NCI-H526 treated with DMSO at 0.1 percent for 48 hours (cell line): ENCODE measurements around the gene PLA2G2E.

Experiments
- DNase-seq: peaks from one replicate; lab custom pipeline; 2025; lab: John Stamatoyannopoulos, UW

The PLA2G2E gene, protein sequence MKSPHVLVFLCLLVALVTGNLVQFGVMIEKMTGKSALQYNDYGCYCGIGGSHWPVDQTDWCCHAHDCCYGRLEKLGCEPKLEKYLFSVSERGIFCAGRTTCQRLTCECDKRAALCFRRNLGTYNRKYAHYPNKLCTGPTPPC

GRCh38 chr1:19923137-19923952, at the start of gene PLA2G2E:
PLA2G2E (minus strand) TSS chr1:19923617; CDS start chr1:19923559, 58 bp downstream.
- no peak for DNase-seq

DNA sequence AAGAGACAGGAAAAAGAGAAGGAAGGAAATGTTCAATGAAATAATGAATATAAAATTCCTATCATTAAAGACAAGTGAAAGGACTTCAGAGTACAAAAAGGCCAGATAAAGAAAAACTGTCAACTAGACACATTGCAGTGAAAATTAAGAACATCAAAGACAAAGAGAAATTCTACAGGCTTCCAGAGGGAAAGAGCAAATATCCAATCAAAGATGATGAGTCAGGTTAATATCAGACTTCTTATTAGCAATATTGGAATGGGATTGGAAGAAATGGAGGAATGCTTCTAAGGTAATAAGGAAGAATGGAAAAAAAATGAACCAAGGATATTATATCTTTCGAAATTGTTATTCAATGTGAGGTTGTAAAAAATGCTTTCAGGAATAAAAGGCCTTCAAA, 48.2 kb upstream of the PLA2G2E start:
- no peak for DNase-seq

GRCh38 chr1:19969898-19970660, 46.7 kb upstream of the PLA2G2E start:
- no peak for DNase-seq

DNA sequence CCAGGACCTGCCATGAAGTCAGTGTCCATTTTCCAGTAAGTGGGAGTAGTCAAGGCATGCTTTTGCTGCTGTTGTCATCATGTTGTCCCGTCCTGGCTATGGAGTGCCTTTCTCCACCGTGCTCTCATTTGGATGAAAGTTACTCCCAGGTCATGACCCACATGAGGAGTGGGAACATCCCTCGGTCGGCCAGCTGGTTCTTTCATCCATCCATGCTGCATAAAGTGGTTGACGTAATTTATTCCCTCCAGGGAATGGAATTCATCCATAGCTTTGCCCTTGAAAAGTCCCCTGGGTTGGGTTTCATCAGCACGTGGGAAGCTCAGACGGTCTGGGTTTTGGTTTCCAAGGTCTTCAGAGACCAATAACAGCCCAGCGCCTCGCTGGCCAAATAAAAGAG, 44.4 kb upstream of the PLA2G2E start:
- DNase-seq = no peak

- DNase-seq = no peak
These were observed 41.1 kb upstream of the PLA2G2E start for GRCh38 chr1:19964542-19964941.

DNA sequence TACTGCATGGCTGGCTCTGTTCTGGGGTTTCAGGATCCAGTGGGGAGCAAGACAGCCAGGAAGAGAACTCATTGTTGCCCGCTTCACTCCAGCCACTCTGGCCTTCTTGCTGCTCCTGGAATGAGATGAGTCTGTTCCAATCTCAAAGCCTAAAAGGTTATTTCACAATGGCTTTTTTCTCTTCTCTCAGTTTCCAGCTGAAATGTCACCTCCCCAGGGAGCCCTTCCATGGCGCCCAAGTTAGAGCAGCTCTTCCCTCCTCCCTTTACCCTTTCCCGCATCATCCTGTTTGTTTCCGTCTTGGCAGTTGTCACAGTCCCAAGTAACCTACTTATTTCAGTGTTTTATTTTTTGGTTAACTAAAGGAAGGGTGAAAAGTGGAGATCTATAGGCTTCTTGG, 40.2 kb upstream of the PLA2G2E start:
- DNase-seq = no peak

GRCh38 chr1:19960591-19960990, 37.2 kb upstream of the PLA2G2E start:
- peak; percentile 59 for DNase-seq

- DNase-seq = no peak
These were observed 34.4 kb upstream of the PLA2G2E start for GRCh38 chr1:19957779-19958178.

- DNase-seq = no peak
These were observed 32.2 kb upstream of the PLA2G2E start for GRCh38 chr1:19955534-19956170.

DNA sequence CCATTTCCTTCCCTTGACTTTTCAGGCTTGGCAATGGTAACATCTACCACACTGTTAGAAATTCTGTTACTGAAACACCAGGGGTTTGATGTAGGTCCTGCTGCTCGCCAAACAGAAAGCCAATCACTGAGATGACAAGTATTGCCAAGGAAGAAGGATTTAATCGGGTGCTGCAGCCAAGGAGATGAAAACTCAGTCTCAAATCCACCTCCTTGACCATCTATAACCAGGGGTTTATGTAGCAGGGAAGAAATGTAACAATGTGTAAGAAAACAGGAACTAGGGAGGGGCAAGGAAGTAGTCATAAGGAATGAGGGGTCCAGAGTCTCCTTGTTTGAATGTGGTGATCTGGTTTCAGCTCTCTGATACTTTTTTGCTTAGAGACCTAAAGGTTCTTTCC, 30.6 kb upstream of the PLA2G2E start:
- no peak for DNase-seq

- no peak for DNase-seq
These were observed 25.6 kb upstream of the PLA2G2E start for GRCh38 chr1:19949016-19949415.

DNA sequence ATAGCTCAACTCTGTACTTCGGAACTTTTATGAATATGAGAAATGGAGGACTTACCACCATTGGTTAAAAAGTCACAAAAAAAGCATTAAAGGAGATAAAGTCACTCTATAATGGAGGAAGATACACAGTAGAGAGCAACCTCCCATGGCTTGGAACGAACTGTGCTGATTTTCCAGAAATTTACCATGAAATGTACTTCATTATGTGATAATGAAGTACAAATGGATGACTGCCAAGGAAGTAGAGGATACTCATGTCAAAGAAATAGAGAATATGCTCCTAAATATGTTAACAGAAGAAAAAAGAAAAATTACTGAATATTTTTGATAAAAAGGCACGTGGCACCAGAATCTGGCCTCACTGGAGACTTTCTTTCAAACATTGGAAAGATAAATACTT, 23.6 kb upstream of the PLA2G2E start:
- no peak for DNase-seq

DNA sequence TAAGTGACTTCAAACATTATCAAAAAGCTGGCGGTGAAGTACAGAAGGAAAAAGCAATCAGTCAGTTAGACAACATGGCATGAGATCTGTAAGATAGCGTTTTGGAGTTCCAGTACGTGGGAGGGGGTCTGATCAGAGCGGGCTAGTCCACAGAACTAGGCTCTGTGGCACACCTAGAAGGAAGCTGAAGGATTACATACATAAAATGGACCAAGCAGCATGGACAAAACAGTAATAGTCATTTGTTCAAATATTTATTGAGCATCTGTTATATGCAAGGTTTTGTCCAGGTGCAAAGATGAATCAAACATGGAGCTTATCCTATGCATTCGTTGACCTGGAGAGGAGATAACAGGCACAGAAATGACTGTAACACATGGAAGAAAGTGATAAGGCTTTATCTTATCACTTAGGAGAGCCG, 22.9 kb upstream of the PLA2G2E start:
- no peak for DNase-seq

DNA sequence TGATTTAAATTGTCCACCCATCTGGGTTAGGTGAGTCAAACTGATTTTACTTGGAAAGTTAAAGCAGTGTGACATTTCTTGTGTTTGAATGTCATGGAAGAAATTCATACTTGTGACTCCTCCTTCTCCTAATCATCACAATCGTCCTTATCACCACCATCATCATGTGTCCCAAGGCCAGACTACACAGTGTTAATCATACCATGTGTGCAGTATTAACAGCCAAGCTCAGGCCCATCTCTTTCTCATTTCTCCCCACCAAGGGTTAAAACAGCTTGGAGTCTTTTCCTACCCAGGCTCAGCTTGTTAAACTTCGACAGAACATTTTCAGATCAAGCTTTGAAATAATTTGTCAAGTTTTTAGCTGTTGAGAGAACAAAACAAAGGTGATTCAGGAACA, 22.5 kb upstream of the PLA2G2E start:
- DNase-seq = no peak

GRCh38 chr1:19942657-19943056, 19.2 kb upstream of the PLA2G2E start:
- DNase-seq = no peak

DNA sequence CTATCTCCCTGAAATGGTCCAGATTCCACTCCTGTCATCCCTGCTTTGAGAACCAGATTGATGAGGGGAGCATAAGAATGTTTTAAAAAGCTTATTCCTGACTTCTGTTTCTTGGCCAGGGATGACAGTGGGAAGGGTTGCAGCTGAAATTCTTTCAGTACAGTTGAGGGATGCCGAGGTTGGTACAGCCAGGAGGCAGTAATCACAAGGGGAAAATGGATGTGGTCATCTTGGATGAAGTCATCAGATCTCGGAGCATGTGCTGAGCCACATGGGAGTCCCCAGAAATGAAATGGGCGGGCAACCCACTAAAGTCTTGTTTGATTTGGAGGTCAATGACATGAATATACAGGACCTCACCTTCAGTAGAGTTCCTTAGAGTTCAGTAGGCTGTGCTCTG, 18.7 kb upstream of the PLA2G2E start:
- no peak for DNase-seq

- no peak for DNase-seq
These were observed 17.8 kb upstream of the PLA2G2E start for GRCh38 chr1:19941206-19941568.

DNA sequence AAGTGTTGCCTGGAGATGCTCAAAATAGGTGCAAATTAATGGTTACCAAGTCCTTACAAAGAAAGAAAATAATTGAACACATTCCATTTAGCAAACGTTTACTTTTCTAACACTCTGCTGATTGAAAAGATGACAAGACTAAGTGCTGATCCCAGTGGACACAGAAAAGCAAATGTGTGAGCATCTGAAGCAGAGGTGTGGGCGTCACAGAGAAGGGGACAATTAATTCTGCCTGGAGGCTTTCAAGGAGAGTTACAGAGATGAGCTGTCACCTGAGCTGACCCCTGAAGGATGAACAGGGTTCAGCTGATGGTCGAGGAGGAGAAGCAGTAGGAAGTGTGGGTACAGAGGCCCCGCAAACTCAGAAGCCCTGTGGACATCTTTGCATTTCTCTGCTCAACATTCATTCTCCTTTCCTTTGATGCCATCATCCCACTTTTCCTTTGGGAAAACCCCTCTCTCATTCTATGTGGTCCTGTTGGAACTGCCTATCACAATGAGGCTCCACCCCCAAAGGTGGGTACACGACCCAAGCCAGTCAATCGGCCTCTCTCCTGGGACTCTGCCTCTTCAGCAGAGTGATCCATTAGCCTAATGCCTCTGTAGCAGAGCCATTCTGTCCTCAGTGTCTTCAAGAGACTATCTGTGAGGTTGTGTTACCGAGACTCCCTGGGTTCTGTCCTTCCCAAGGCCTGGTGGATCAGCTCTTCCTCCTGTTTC, 17.2 kb upstream of the PLA2G2E start:
- DNase-seq = no peak

DNA sequence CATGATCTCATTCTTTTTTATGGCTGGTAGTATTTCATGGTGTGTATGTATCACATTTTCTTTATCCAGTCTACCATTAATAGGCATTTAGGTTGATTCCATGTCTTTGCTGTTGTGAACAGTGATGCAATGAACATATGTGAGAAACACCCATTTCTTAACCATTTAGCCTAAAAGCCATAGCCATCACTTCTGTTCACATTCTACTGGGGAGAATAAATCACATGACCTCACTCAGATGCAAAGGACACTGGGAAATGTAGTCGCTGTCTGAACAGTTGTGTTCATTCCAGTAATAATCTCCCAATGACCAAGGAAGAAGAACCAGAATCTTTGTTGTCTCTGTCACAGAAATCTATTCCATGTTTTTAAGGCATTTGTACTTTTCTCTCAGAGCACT, 15.1 kb upstream of the PLA2G2E start:
- no peak for DNase-seq

DNA sequence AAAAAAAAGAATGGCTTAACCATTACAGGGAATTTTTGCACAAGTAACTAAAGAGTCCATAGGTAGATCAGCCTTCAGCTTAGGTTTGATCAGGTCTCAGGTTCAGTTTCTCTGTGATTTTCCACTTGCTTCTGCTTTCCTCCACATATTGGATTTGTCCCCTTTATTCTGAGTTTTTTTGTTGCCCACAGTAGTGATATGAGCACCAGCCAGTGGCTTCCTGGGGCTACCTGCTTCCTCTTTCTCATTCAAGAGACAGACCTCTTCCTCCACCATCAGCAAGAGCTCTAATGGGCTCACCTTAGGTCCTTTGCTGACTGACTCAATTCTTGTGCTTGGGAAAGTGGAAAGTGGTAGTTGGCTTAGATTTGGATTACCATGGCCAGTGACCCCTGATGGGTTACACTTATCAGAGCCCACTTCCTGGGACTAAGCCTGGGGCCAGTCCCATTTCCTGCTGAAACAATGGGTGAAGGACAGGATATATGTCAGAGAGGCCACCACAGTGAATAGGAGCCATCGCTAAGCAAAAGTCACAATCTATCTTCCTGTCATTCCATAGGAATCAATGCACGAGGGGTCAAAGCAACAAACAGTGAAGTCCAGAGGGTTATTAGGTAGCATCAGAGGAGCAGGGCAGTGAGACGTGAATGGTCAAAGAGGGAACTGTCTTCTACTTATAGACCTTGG, 12.8 kb upstream of the PLA2G2E start:
- no peak for DNase-seq

DNA sequence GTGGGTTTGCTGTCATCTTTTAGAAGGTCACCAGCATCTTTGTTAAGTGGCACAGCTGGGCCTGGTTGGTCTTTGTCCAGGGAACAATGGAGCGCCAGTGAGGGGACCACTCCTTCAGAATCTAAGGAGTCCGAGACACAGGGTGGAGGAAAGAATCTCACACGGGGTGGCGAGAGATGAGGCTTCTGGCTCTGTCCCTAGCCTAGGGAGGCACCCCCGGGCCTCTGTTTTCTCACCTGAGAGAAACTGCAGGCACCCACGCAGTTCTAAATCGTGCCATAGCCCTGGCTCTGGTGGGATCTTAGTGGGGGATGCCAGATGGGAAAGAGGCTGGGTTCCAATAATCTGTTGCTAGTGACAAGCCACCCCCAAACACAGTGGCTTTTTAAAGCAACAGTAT, 10.9 kb upstream of the PLA2G2E start:
- DNase-seq = no peak
